HCT116 (cell line): Measurements from ENCODE around the gene LMLN. TPM values are rescaled to one million over a fixed set of nuclear protein-coding genes. Genes with fewer than 3 reads are reported as not detected.

ENCODE experiments used
- ATAC-seq: fragments of 200-7000 bp; cut with Tn5 transposase; 2 replicates; pipeline ENCODE4 v1.9.1; 2020; ENCODE audit warnings: mild to moderate bottlenecking, moderate library complexity
- BruUV-seq: library from RNA; stranded (reverse); fragments of 400-500 nt; replicated peaks from 2 replicates; lab custom pipeline; 2021; lab: Mats Ljungman, UMichigan
- CTCF ChIA-PET: fragments of 300-600 bp; sonication (Branson Sonifier 250); formaldehyde crosslinking; loops from one replicate; lab custom pipeline; 2021; ENCODE audit warnings: antibody characterized with exemption; lab: Charles Lee
- POLR2A ChIA-PET: fragments of 300-600, 350-600 bp; sonication (Branson Sonifier 250); formaldehyde crosslinking; loops from one replicate; lab custom pipeline; 2021; ENCODE audit warnings: antibody characterized with exemption; lab: Charles Lee
- RAD21 ChIA-PET, 2 experiments: fragments of 300-600 bp; sonication (Branson Sonifier 250); formaldehyde crosslinking; loops; one replicate each; lab custom pipeline; 2023; ENCODE audit warnings: low total read pairs in 2 of 2; ENCODE audit not compliant: uncharacterized antibody in 2 of 2, unreplicated experiment in 2 of 2, low non-redundant PET in 1 of 2; lab: Charles Lee
- DNase-seq: peaks from one replicate; pipeline ENCODE4 v3.0.0-alpha.2; 2010; ENCODE audit warnings: low read depth, low spot score
- H2AFZ ChIP-seq: fragments of 200-600 bp; shearing (Covaris generic), sonication (generic); 2 replicates; pipeline ENCODE4 v1.6.1; 2017; ENCODE audit warnings: low read depth, mixed run types, mixed read lengths, antibody characterized with exemption, low read length; ENCODE audit not compliant: poor library complexity, severe bottlenecking
- H3K27ac ChIP-seq: 2 replicates; pipeline ENCODE4 v1.5.1; 2012; ENCODE audit warnings: low read depth, low read length
- H3K27me3 ChIP-seq: fragments of 200-600 bp; sonication (generic); 2 replicates; pipeline ENCODE4 v1.6.1; 2016; ENCODE audit warnings: mixed run types, low read length, mixed read lengths; ENCODE audit not compliant: insufficient read depth
- H3K36me3 ChIP-seq, 2 experiments: fragments of 200-500 bp in 1 of 2; fragments of 200-600 bp in 1 of 2; sonication (Bioruptor generic) in 1 of 2; sonication (generic) in 1 of 2; 2 replicates each; pipeline versions ENCODE4 v1.5.1 to v1.6.1; 2014 to 2016; ENCODE audit warnings: low read length in 2 of 2, inconsistent platforms in 1 of 2, mixed read lengths in 1 of 2, mixed run types in 1 of 2; ENCODE audit not compliant: insufficient read depth in 2 of 2, control insufficient read depth in 1 of 2
- H3K4me1 ChIP-seq, 2 experiments: fragments of 200-600 bp in 1 of 2; sonication (generic) in 1 of 2; 2 replicates each; pipeline versions ENCODE4 v1.5.1 to v1.6.1; 2012 to 2017; ENCODE audit warnings: low read length in 2 of 2, inconsistent platforms in 1 of 2, mild to moderate bottlenecking in 1 of 2, mixed read lengths in 1 of 2, mixed run types in 1 of 2, moderate library complexity in 1 of 2; ENCODE audit not compliant: insufficient read depth in 2 of 2, control insufficient read depth in 1 of 2
- H3K4me2 ChIP-seq: fragments of 200-600 bp; sonication (generic); 2 replicates; pipeline ENCODE4 v1.6.1; 2017; ENCODE audit warnings: mixed run types, low read length, mixed read lengths
- H3K4me3 ChIP-seq, 2 experiments: fragments of 200-600 bp in 1 of 2; sonication (generic) in 1 of 2; replicated peaks in 1 of 2; 2 replicates each; pipeline ENCODE4 v1.5.1; 2011 to 2016; ENCODE audit warnings: low read length in 2 of 2, control low read depth in 1 of 2, low read depth in 1 of 2, mild to moderate bottlenecking in 1 of 2, mixed read lengths in 1 of 2, mixed run types in 1 of 2
- H3K79me2 ChIP-seq: fragments of 200-600 bp; sonication (generic); 2 replicates; pipeline ENCODE4 v1.6.1; 2017; ENCODE audit warnings: mild to moderate bottlenecking, mixed run types, low read length, moderate library complexity, mixed read lengths; ENCODE audit not compliant: insufficient read depth
- H3K9ac ChIP-seq: fragments of 200-600 bp; sonication (generic); 2 replicates; pipeline ENCODE4 v1.6.1; 2016; ENCODE audit warnings: low read length, mixed read lengths
- H3K9me2 ChIP-seq: fragments of 200-600 bp; sonication (generic), shearing (Covaris generic); 2 replicates; pipeline ENCODE4 v1.6.1; 2017; ENCODE audit warnings: mixed run types, mild to moderate bottlenecking, moderate library complexity; ENCODE audit not compliant: insufficient read depth
- H3K9me3 ChIP-seq, 2 experiments: fragments of 200-500 bp in 1 of 2; fragments of 200-600 bp in 1 of 2; sonication (Bioruptor generic) in 1 of 2; sonication (generic) in 1 of 2; 2 replicates each; pipeline ENCODE4 v1.6.1; 2014 to 2017; ENCODE audit warnings: low read length in 2 of 2, mixed read lengths in 2 of 2, inconsistent platforms in 1 of 2, low read depth in 1 of 2, mild to moderate bottlenecking in 1 of 2, mixed run types in 1 of 2, moderate library complexity in 1 of 2; ENCODE audit not compliant: control insufficient read depth in 1 of 2, insufficient read depth in 1 of 2
- H4K20me1 ChIP-seq: fragments of 200-600 bp; sonication (generic), shearing (Covaris generic); 2 replicates; pipeline ENCODE4 v1.6.1; 2017; ENCODE audit warnings: mixed run types, mild to moderate bottlenecking, moderate library complexity; ENCODE audit not compliant: insufficient read depth
- CBX3 ChIP-seq: IDR thresholded peaks from 2 replicates; pipeline ENCODE4 v1.6.1; 2012; ENCODE audit warnings: low read depth
- CTCF ChIP-seq, 3 experiments: fragments of 200-600 bp in 1 of 3; sonication (generic) in 1 of 3; IDR thresholded peaks in 2 of 3; conservative IDR thresholded peaks in 1 of 3; 2 replicates each; pipeline ENCODE4 v1.5.1; 2012 to 2017; ENCODE audit warnings: low read depth in 2 of 3, low read length in 2 of 3, antibody characterized with exemption in 1 of 3, borderline replicate concordance in 1 of 3, control low read depth in 1 of 3, mild to moderate bottlenecking in 1 of 3, mixed read lengths in 1 of 3, mixed run types in 1 of 3, moderate library complexity in 1 of 3; ENCODE audit not compliant: insufficient read depth in 1 of 3
- ELF1 ChIP-seq: IDR thresholded peaks from 2 replicates; pipeline ENCODE4 v1.6.1; 2012; ENCODE audit warnings: low read depth, borderline replicate concordance
- EZH2 ChIP-seq: fragments of 200-600 bp; sonication (generic); IDR thresholded peaks from 2 replicates; pipeline ENCODE4 v1.6.1; 2017; ENCODE audit warnings: antibody characterized with exemption, mixed run types
- EZH2phosphoT487 ChIP-seq: fragments of 200-600 bp; IDR thresholded peaks from 2 replicates; pipeline ENCODE4 v1.6.1; 2018; ENCODE audit warnings: antibody characterized with exemption, borderline replicate concordance
- FOSL1 ChIP-seq: IDR thresholded peaks from 2 replicates; pipeline ENCODE4 v1.6.1; 2012; ENCODE audit warnings: low read depth
- JUND ChIP-seq: IDR thresholded peaks from 2 replicates; pipeline ENCODE4 v1.6.1; 2012
- POLR2AphosphoS5 ChIP-seq: IDR thresholded peaks from 2 replicates; pipeline ENCODE4 v1.6.1; 2011; ENCODE audit warnings: mild to moderate bottlenecking, low read depth, low read length, moderate library complexity
- RAD21 ChIP-seq: IDR thresholded peaks from 2 replicates; pipeline ENCODE4 v1.6.1; 2012; ENCODE audit warnings: low read depth, mild to moderate bottlenecking
- SP1 ChIP-seq: IDR thresholded peaks from 2 replicates; pipeline ENCODE4 v1.6.1; 2012; ENCODE audit warnings: low read depth
- TCF7L2 ChIP-seq: IDR thresholded peaks from 2 replicates; pipeline ENCODE4 v1.7.0; 2011; ENCODE audit warnings: borderline replicate concordance, inconsistent platforms; ENCODE audit not compliant: insufficient read depth, insufficient read length; ENCODE audit errors: extremely low read depth
- YY1 ChIP-seq: IDR thresholded peaks from 2 replicates; pipeline ENCODE4 v1.6.1; 2011; ENCODE audit warnings: low read length, low read depth, moderate library complexity, mild to moderate bottlenecking; ENCODE audit not compliant: insufficient replicate concordance; ENCODE audit errors: extremely low read depth
- ZFX ChIP-seq: fragments of 450-650 bp; IDR thresholded peaks from 2 replicates; pipeline ENCODE4 v1.6.1; 2017
- intact Hi-C: fragments of 100-400 bp; cut with micrococcal nuclease; formaldehyde crosslinking; loops from 2 replicates; pipeline ENCODE4 v1.10.0; 2022
- total RNA-seq: library from RNA; stranded (reverse); gene quantifications from one replicate; pipeline ENCODE4 v1.2.1, GENCODE V29; 2021; ENCODE audit not compliant: unreplicated experiment
- TF ChIP-seq, protein P1 (sequence below): IDR thresholded peaks from 2 replicates; pipeline ENCODE4 v1.6.1; 2012

LMLN gene
- total RNA-seq, 1 experiment from 2014 or later, result 7.2 TPM

GRCh38 chr3:197997936-197998335, 37.9 kb downstream of the LMLN start:
- no peak for ATAC-seq
- Histone ChIP-seq H3K4me3 (no peak overlapping the region), H2AFZ (no peak overlapping the region), H3K9me2 (no peaks in the 10 kb centered on the region), H3K79me2 (no peaks in the 10 kb centered on the region), H3K9ac (no peak overlapping the region), H3K9me3 (no peaks in the 10 kb centered on the region), H3K27ac (no peak overlapping the region), H3K4me2 (no peak overlapping the region), H3K36me3 (no peaks in the 10 kb centered on the region; a peak in 1 of 4 replicates), H3K27me3 (no peaks in the 10 kb centered on the region), H4K20me1 (no peaks in the 10 kb centered on the region), H3K4me1 (no peaks in the 10 kb centered on the region)
- RAD21 ChIA-PET, result no interaction called here
- intact Hi-C loops, result no loop called here
- POLR2A ChIA-PET, result no interaction called here
- no peak for DNase-seq
- CTCF ChIA-PET, result no interaction called here
- TF ChIP-seq POLR2AphosphoS5 (no peak), FOSL1 (no peak), CTCF (IDR thresholded peaks at IDR 0.05 in 2 of 3, conservative IDR thresholded peaks at IDR 0.05 in 1 of 3; ENCODE audit: borderline replicate concordance in 1 of 3, insufficient read depth in 1 of 3, low read depth in 2 of 3, low read length in 2 of 3) (no peak), JUND (no peak), SP1 (no peak), CBX3 (no peak), ZFX (no peak), TCF7L2 (no peak), RAD21 (no peak), YY1 (no peak), ELF1 (no peak), EZH2 (no peak), EZH2phosphoT487 (no peak)
- TF ChIP-seq, protein P1, sequence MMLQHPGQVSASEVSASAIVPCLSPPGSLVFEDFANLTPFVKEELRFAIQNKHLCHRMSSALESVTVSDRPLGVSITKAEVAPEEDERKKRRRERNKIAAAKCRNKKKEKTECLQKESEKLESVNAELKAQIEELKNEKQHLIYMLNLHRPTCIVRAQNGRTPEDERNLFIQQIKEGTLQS, result no peak
- BruUV-seq, result no TSS peak
